Measurements from ENCODE around the gene VPS11.

Gene VPS11

GRCh38 chr11:119121811-119122124, 54.1 kb downstream of the VPS11 start:
- no peak for DNase-seq

GRCh38 chr11:119125821-119126220, 58.2 kb downstream of the VPS11 start:
- no peak for DNase-seq

DNA sequence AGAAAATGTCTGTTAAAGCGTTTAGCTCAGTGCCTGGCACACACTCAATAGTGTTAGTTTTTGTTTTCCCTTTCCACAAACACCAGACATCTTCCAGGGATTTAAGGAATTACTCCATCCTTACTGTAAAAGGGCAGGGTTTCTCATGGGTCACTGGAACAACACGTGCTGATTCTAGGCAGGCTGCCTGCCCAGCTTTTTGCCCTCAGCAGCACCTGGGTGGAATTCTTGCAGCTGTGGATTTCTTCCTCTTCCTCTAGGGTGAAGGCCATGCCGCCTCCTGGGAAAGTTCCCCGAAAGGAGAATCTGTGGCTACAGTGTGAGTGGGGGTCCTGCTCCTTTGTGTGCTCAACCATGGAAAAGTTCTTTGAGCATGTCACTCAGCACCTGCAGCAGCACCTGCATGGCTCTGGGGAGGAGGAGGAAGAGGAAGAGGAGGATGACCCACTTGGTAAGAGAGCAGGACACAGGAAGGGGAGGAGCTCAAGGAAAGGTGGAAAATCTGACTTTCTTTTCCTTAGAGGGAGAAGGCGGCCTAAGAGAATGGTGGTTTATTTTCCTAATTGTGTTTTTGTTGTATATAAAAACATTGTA, 59.2 kb downstream of the VPS11 start:
- DNase-seq: no peak

DNA sequence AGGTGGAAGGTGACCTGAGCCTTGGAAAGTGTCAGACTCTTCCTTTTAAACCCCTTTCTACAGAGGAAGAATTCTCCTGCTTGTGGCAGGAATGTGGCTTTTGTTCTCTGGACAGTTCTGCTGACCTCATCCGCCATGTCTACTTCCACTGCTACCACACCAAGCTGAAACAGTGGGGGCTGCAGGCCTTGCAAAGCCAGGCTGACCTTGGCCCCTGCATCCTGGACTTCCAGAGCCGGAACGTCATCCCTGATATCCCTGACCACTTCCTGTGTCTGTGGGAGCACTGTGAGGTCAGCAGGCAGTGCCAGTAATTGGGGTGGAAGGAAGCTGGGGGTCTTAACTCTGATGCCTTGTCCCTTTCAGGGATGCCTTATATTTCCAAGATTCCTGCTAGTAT, 63.0 kb downstream of the VPS11 start:
- DNase-seq: no peak
